IMR-90 (cell line): ENCODE results near the gene KIAA0825. TPM values are rescaled to one million over a fixed set of nuclear protein-coding genes. Genes with fewer than 3 reads are reported as not detected.

Experiments
- ATAC-seq: fragments of 200-7000 bp; cut with Tn5 transposase; 2 replicates; pipeline ENCODE4 v1.9.1; 2020; ENCODE audit warnings: low read depth, mild to moderate bottlenecking, moderate library complexity
- BruUV-seq: library from RNA; stranded (reverse); fragments of 400-500 nt; replicated peaks from 2 replicates; lab custom pipeline; 2021; lab: Mats Ljungman, UMichigan
- CTCF ChIA-PET: fragments of 300-600 bp; formaldehyde crosslinking; extraction: SDS; loops from one replicate; lab custom pipeline; 2021; ENCODE audit warnings: antibody characterized with exemption; lab: Yijun Ruan, JAX
- POLR2A ChIA-PET: fragments of 300-600 bp; sonication (Branson Sonifier 250); formaldehyde crosslinking; loops from one replicate; lab custom pipeline; 2022; ENCODE audit warnings: antibody characterized with exemption; ENCODE audit not compliant: unreplicated experiment; lab: Charles Lee
- DNase-seq: peaks from one replicate; pipeline ENCODE4 v3.0.0; 2013
- H2AFZ ChIP-seq: replicated peaks from 2 replicates; pipeline ENCODE3; 2013; ENCODE audit warnings: low read length, mild to moderate bottlenecking; ENCODE audit not compliant: poor library complexity
- H2AK5ac ChIP-seq: 2 replicates; pipeline ENCODE4 v1.6.1; 2013; ENCODE audit warnings: low read depth, low read length, inconsistent platforms
- H2AK9ac ChIP-seq: replicated peaks from 2 replicates; pipeline ENCODE3; 2013; ENCODE audit warnings: mild to moderate bottlenecking, low read depth, low read length, moderate library complexity; ENCODE audit not compliant: poor library complexity
- H2BK120ac ChIP-seq: 2 replicates; pipeline ENCODE4 v1.6.1; 2013; ENCODE audit warnings: low read depth, low read length, inconsistent platforms
- H2BK15ac ChIP-seq: 3 replicates; pipeline ENCODE4 v1.6.1; 2013; ENCODE audit warnings: low read depth, low read length, inconsistent platforms
- H2BK20ac ChIP-seq: 2 replicates; pipeline ENCODE4 v1.6.1; 2013; ENCODE audit warnings: low read depth, mild to moderate bottlenecking, inconsistent platforms, low read length, moderate library complexity
- H2BK5ac ChIP-seq: 2 replicates; pipeline ENCODE4 v1.6.1; 2013; ENCODE audit warnings: mild to moderate bottlenecking, low read depth, low read length, inconsistent platforms; ENCODE audit not compliant: poor library complexity, severe bottlenecking
- H3K14ac ChIP-seq: replicated peaks from 2 replicates; pipeline ENCODE4 v1.6.1; 2013; ENCODE audit warnings: low read depth, low read length, inconsistent platforms
- H3K18ac ChIP-seq: 2 replicates; pipeline ENCODE4 v1.6.1; 2013; ENCODE audit warnings: low read depth, low read length, control low read depth
- H3K23ac ChIP-seq: 2 replicates; pipeline ENCODE4 v1.6.1; 2013; ENCODE audit warnings: low read depth, low read length, inconsistent platforms
- H3K27ac ChIP-seq: 2 replicates; pipeline ENCODE4 v1.5.1; 2013; ENCODE audit warnings: mild to moderate bottlenecking, control low read depth, low read length; ENCODE audit not compliant: insufficient read depth
- H3K27me3 ChIP-seq: 2 replicates; pipeline ENCODE4 v1.6.1; 2013; ENCODE audit warnings: low read length; ENCODE audit not compliant: control insufficient read depth, insufficient read depth
- H3K36me3 ChIP-seq: 2 replicates; pipeline ENCODE4 v1.6.1; 2013; ENCODE audit warnings: low read length, mixed read lengths; ENCODE audit not compliant: control insufficient read depth, insufficient read depth
- H3K4ac ChIP-seq: 2 replicates; pipeline ENCODE4 v1.6.1; 2013; ENCODE audit warnings: low read depth, low read length, inconsistent platforms
- H3K4me1 ChIP-seq: 2 replicates; pipeline ENCODE4 v1.6.1; 2013; ENCODE audit warnings: low read length, mixed read lengths; ENCODE audit not compliant: control insufficient read depth, insufficient read depth
- H3K4me2 ChIP-seq: 2 replicates; pipeline ENCODE4 v1.6.1; 2013; ENCODE audit warnings: low read depth, mild to moderate bottlenecking, control low read depth, low read length, moderate library complexity
- H3K4me3 ChIP-seq: 2 replicates; pipeline ENCODE4 v1.5.1; 2013; ENCODE audit warnings: low read depth, mild to moderate bottlenecking, control low read depth, low read length, moderate library complexity; ENCODE audit not compliant: insufficient read depth
- H3K56ac ChIP-seq: 2 replicates; pipeline ENCODE4 v1.6.1; 2013; ENCODE audit warnings: low read length, inconsistent platforms; ENCODE audit not compliant: insufficient read depth; ENCODE audit errors: extremely low read depth
- H3K79me1 ChIP-seq, 2 experiments: 2 replicates each; pipeline ENCODE4 v1.6.1; 2013; ENCODE audit warnings: low read length in 2 of 2, inconsistent platforms in 1 of 2, low read depth in 1 of 2
- H3K9ac ChIP-seq: 2 replicates; pipeline ENCODE4 v1.6.1; 2013; ENCODE audit warnings: low read depth, low read length, control low read depth
- H3K9me1 ChIP-seq: 2 replicates; pipeline ENCODE4 v1.6.1; 2013; ENCODE audit warnings: low read length, inconsistent platforms; ENCODE audit not compliant: insufficient read depth
- H3K9me3 ChIP-seq: 2 replicates; pipeline ENCODE4 v1.6.1; 2013; ENCODE audit warnings: low read length; ENCODE audit not compliant: control insufficient read depth, insufficient read depth
- H4K20me1 ChIP-seq: 2 replicates; pipeline ENCODE4 v1.6.1; 2013; ENCODE audit warnings: low read length, inconsistent platforms; ENCODE audit not compliant: insufficient read depth
- H4K5ac ChIP-seq: 2 replicates; pipeline ENCODE4 v1.6.1; 2013; ENCODE audit warnings: mild to moderate bottlenecking, low read depth, low read length, control low read depth
- H4K8ac ChIP-seq, 2 experiments: 2 replicates each; pipeline ENCODE4 v1.6.1; 2013; ENCODE audit warnings: low read depth in 2 of 2, low read length in 2 of 2, control low read depth in 1 of 2, inconsistent platforms in 1 of 2
- H4K91ac ChIP-seq: 2 replicates; pipeline ENCODE4 v1.6.1; 2013; ENCODE audit warnings: low read depth, low read length, inconsistent platforms; ENCODE audit not compliant: insufficient read depth
- BHLHE40 ChIP-seq: fragments of 150-350 bp; IDR thresholded peaks from 2 replicates; pipeline ENCODE4 v1.6.1; 2016; ENCODE audit warnings: mild to moderate bottlenecking, low read depth, low read length
- MAFK ChIP-seq: IDR thresholded peaks from 2 replicates; pipeline ENCODE4 v1.6.1; 2012; ENCODE audit warnings: low read depth, low read length, improper control_type of control experiment
- MXI1 ChIP-seq: IDR thresholded peaks from 2 replicates; pipeline ENCODE4 v1.6.1; 2012; ENCODE audit warnings: low read depth, mild to moderate bottlenecking, low read length, moderate library complexity, borderline replicate concordance
- RAD21 ChIP-seq: IDR thresholded peaks from 2 replicates; pipeline ENCODE4 v1.6.1; 2012; ENCODE audit warnings: low read length, improper control_type of control experiment
- RCOR1 ChIP-seq: IDR thresholded peaks from 2 replicates; pipeline ENCODE4 v1.6.1; 2012; ENCODE audit warnings: mild to moderate bottlenecking, low read length, improper control_type of control experiment; ENCODE audit not compliant: insufficient replicate concordance
- SMC3 ChIP-seq: fragments of 150-350 bp; IDR thresholded peaks from 2 replicates; pipeline ENCODE4 v1.6.1; 2016; ENCODE audit warnings: low read depth, mild to moderate bottlenecking, antibody characterized with exemption, low read length, moderate library complexity
- dilution Hi-C: fragments of 300-500 bp; cut with HindIII; formaldehyde crosslinking; loops from one replicate; pipeline ENCODE4 v1.14.3; 2018; ENCODE audit warnings: low sequenced_read_pairs; ENCODE audit not compliant: unreplicated experiment
- in situ Hi-C: fragments of 300-500 bp; cut with MboI; formaldehyde crosslinking; loops from 3 replicates; pipeline ENCODE4 v1.14.3; 2019; ENCODE audit warnings: low sequenced_read_pairs, inconsistent platforms, mixed read lengths
- intact Hi-C: fragments of 100-400 bp; cut with micrococcal nuclease; formaldehyde crosslinking; loops from 2 replicates; pipeline ENCODE4 v1.10.0; 2022
- polyA plus RNA-seq, 3 experiments: library from polyadenylated mRNA; depleted of rRNA; stranded (reverse); fragments of >200 nt; gene quantifications; 2 replicates each; pipeline ENCODE4 v1.2.3, GENCODE V29; 2012; ENCODE audit warnings: low replicate concordance in 1 of 3
- total RNA-seq: library from RNA; depleted of rRNA; stranded (reverse); fragments of >200 nt; gene quantifications from 2 replicates; pipeline ENCODE4 v1.2.3, GENCODE V29; 2012
- TF ChIP-seq, protein P1 (sequence below): fragments of 150-350 bp; IDR thresholded peaks from 2 replicates; pipeline ENCODE4 v1.6.1; 2017; ENCODE audit warnings: mild to moderate bottlenecking, antibody characterized with exemption, low read length, low read depth

KIAA0825 gene
- total and polyA plus RNA-seq, 2 of the 4 experiments (the other 2 are of a cell fraction): 0.46 to 1.8 TPM

DNA sequence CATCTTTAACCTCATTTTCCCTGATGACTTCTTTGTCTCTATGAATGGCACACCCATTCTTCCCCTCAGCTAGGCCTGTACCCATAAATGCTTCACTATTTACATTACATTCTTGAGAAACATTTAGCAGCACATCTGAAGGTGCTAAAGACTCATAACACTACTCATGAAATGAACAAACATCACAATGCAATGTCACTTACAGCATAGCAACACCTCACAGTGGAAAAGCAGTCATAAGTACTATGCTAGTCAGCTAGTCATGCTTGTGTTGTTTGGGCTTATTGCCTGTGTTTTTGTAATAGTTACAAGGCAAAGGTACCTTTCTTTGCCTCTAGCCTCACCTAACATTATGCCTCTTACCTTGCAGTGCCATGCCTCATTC is 228.9 kb downstream of the KIAA0825 start:
- H3K9me3 ChIP-seq: no peaks in the 10 kb centered on the region
- in situ Hi-C loops (no loop called here), intact Hi-C loops (no loop called here), dilution Hi-C loops (no loop called here)
- CTCF ChIA-PET: no interaction called here
- no peak overlapping the region for H2AK9ac ChIP-seq
- no peak overlapping the region for H3K4me3 ChIP-seq
- no peak overlapping the region for H3K56ac ChIP-seq
- no peak overlapping the region for H2AFZ ChIP-seq
- H4K91ac ChIP-seq: no peak overlapping the region
- H3K9ac ChIP-seq: no peak overlapping the region
- no peaks in the 10 kb centered on the region for H3K4me1 ChIP-seq
- no peak overlapping the region for H2BK15ac ChIP-seq
- H4K20me1 ChIP-seq: no peaks in the 10 kb centered on the region
- no peak overlapping the region for H4K8ac ChIP-seq
- no peak overlapping the region for H2BK5ac ChIP-seq
- no peak overlapping the region for H3K4me2 ChIP-seq
- no peak overlapping the region for H2BK120ac ChIP-seq
- no peak for TF ChIP-seq MAFK
- TF ChIP-seq, protein P1, sequence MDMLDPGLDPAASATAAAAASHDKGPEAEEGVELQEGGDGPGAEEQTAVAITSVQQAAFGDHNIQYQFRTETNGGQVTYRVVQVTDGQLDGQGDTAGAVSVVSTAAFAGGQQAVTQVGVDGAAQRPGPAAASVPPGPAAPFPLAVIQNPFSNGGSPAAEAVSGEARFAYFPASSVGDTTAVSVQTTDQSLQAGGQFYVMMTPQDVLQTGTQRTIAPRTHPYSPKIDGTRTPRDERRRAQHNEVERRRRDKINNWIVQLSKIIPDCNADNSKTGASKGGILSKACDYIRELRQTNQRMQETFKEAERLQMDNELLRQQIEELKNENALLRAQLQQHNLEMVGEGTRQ: no peak
- TF ChIP-seq BHLHE40: no peak
- no peak for TF ChIP-seq RCOR1
- no peak for TF ChIP-seq RAD21
- TF ChIP-seq SMC3: no peak
- no peak for TF ChIP-seq MXI1
- POLR2A ChIA-PET: no interaction called here
- no peak for ATAC-seq
- no peak overlapping the region for H3K4ac ChIP-seq
- H3K27me3 ChIP-seq: no peaks in the 10 kb centered on the region
- no peak overlapping the region for H3K18ac ChIP-seq
- no peak overlapping the region for H3K27ac ChIP-seq
- H3K23ac ChIP-seq: no peak overlapping the region
- H4K5ac ChIP-seq: no peak overlapping the region
- H3K36me3 ChIP-seq: no peaks in the 10 kb centered on the region
- H3K79me1 ChIP-seq: no peaks in the 10 kb centered on the region
- H2BK20ac ChIP-seq: no peak overlapping the region
- no peak for DNase-seq
- no TSS peak for BruUV-seq
- no peak overlapping the region for H2AK5ac ChIP-seq
- no peak overlapping the region for H3K14ac ChIP-seq
- H3K9me1 ChIP-seq: no peaks in the 10 kb centered on the region
